ENCODE results near the gene AKIRIN2.
"Not testable (repeated sequence)": the region's sequence is repeated elsewhere in the genome, so short reads cannot be mapped to it uniquely, and the experiment has no call there.

Gene AKIRIN2

GRCh38 chr6:87699576-87699975 is 2.5 kb downstream of the AKIRIN2 start:
- H3K27me3 ChIP-seq (ENCODE audit: control insufficient read depth in 1 of 2, insufficient read depth in 2 of 2, low read length in 2 of 2), result no peaks in the 10 kb centered on the region
- no peaks in the 10 kb centered on the region for H3K36me3 ChIP-seq (ENCODE audit: insufficient read depth, low read length)
- no peak overlapping the region for H3K9ac ChIP-seq (ENCODE audit: low read length)
- H3K4me3 ChIP-seq (ENCODE audit: low read depth in 1 of 2, low read length in 2 of 2), result peak overlapping the region in 1 of 2 donors; percentile 97
- H3K9me3 ChIP-seq (ENCODE audit: low read length), result no peaks in the 10 kb centered on the region
- peaks cover 30% of the 10 kb centered on the region for H3K4me1 ChIP-seq (ENCODE audit: insufficient read depth, low read length)
- no peak overlapping the region for H3K27ac ChIP-seq (ENCODE audit: low read depth, low read length)

GRCh38 chr6:87698547-87699006 is 3.5 kb downstream of the AKIRIN2 start:
- Histone ChIP-seq H3K9me3 (ENCODE audit: low read length) (no peaks in the 10 kb centered on the region), H3K4me1 (ENCODE audit: insufficient read depth, low read length) (peaks cover 30% of the 10 kb centered on the region), H3K4me3 (ENCODE audit: low read depth in 1 of 2, low read length in 2 of 2) (peak overlapping the region in 1 of 2 donors; percentile 97), H3K27me3 (ENCODE audit: control insufficient read depth in 1 of 2, insufficient read depth in 2 of 2, low read length in 2 of 2) (no peaks in the 10 kb centered on the region), H3K9ac (ENCODE audit: low read length) (peak overlapping the region; percentile 7), H3K27ac (ENCODE audit: low read depth, low read length) (no peak overlapping the region), H3K36me3 (ENCODE audit: insufficient read depth, low read length) (no peaks in the 10 kb centered on the region)

GRCh38 chr6:87697581-87698546 is 4.2 kb downstream of the AKIRIN2 start:
- Histone ChIP-seq H3K27ac (ENCODE audit: low read depth, low read length) (no peak overlapping the region), H3K9ac (ENCODE audit: low read length) (peak overlapping the region; percentile 7), H3K27me3 (ENCODE audit: control insufficient read depth in 1 of 2, insufficient read depth in 2 of 2, low read length in 2 of 2) (no peaks in the 10 kb centered on the region), H3K4me3 (ENCODE audit: low read depth in 1 of 2, low read length in 2 of 2) (peak overlapping the region; percentile 8 to 19), H3K4me1 (ENCODE audit: insufficient read depth, low read length) (peaks cover 30% of the 10 kb centered on the region), H3K36me3 (ENCODE audit: insufficient read depth, low read length) (no peaks in the 10 kb centered on the region), H3K9me3 (ENCODE audit: low read length) (no peaks in the 10 kb centered on the region)

GRCh38 chr6:87696817-87697216 is 5.2 kb downstream of the AKIRIN2 start:
- peaks cover 36% of the 10 kb centered on the region for H3K4me1 ChIP-seq (ENCODE audit: insufficient read depth, low read length)
- H3K4me3 ChIP-seq (ENCODE audit: low read depth in 1 of 2, low read length in 2 of 2); H3K9me3 ChIP-seq (ENCODE audit: low read length); H3K27ac ChIP-seq (ENCODE audit: low read depth, low read length); H3K27me3 ChIP-seq (ENCODE audit: control insufficient read depth in 1 of 2, insufficient read depth in 2 of 2, low read length in 2 of 2); H3K9ac ChIP-seq (ENCODE audit: low read length); H3K36me3 ChIP-seq (ENCODE audit: insufficient read depth, low read length): not testable (repeated sequence)

- Histone ChIP-seq H3K36me3 (ENCODE audit: insufficient read depth, low read length) (no peaks in the 10 kb centered on the region), H3K27me3 (ENCODE audit: control insufficient read depth in 1 of 2, insufficient read depth in 2 of 2, low read length in 2 of 2) (no peaks in the 10 kb centered on the region), H3K4me3 (ENCODE audit: low read depth in 1 of 2, low read length in 2 of 2) (no peak overlapping the region), H3K4me1 (ENCODE audit: insufficient read depth, low read length) (peaks cover 32% of the 10 kb centered on the region), H3K27ac (ENCODE audit: low read depth, low read length) (no peak overlapping the region), H3K9me3 (ENCODE audit: low read length) (no peaks in the 10 kb centered on the region), H3K9ac (ENCODE audit: low read length) (no peak overlapping the region)
These were observed 9.9 kb downstream of the AKIRIN2 start for GRCh38 chr6:87692086-87692485.

GRCh38 chr6:87690441-87690840 is 11.6 kb downstream of the AKIRIN2 start:
- H3K27me3 ChIP-seq (ENCODE audit: control insufficient read depth in 1 of 2, insufficient read depth in 2 of 2, low read length in 2 of 2), result no peaks in the 10 kb centered on the region
- H3K36me3 ChIP-seq (ENCODE audit: insufficient read depth, low read length), result no peaks in the 10 kb centered on the region
- H3K9me3 ChIP-seq (ENCODE audit: low read length), result no peaks in the 10 kb centered on the region
- peaks cover 32% of the 10 kb centered on the region for H3K4me1 ChIP-seq (ENCODE audit: insufficient read depth, low read length)
- no peak overlapping the region for H3K9ac ChIP-seq (ENCODE audit: low read length)
- H3K4me3 ChIP-seq (ENCODE audit: low read depth in 1 of 2, low read length in 2 of 2), result no peak overlapping the region
- H3K27ac ChIP-seq (ENCODE audit: low read depth, low read length), result no peak overlapping the region

GRCh38 chr6:87687893-87688292 is 14.1 kb downstream of the AKIRIN2 start:
- H3K4me1 ChIP-seq (ENCODE audit: insufficient read depth, low read length), result peaks cover 25% of the 10 kb centered on the region
- not testable (repeated sequence) for H3K9me3 ChIP-seq (ENCODE audit: low read length); H3K9ac ChIP-seq (ENCODE audit: low read length); H3K36me3 ChIP-seq (ENCODE audit: insufficient read depth, low read length); H3K4me3 ChIP-seq (ENCODE audit: low read depth in 1 of 2, low read length in 2 of 2); H3K27me3 ChIP-seq (ENCODE audit: control insufficient read depth in 1 of 2, insufficient read depth in 2 of 2, low read length in 2 of 2); H3K27ac ChIP-seq (ENCODE audit: low read depth, low read length)

- Histone ChIP-seq H3K4me3 (ENCODE audit: low read depth in 1 of 2, low read length in 2 of 2) (no peak overlapping the region), H3K27ac (ENCODE audit: low read depth, low read length) (no peak overlapping the region), H3K4me1 (ENCODE audit: insufficient read depth, low read length) (peaks cover 25% of the 10 kb centered on the region), H3K9me3 (ENCODE audit: low read length) (no peaks in the 10 kb centered on the region), H3K9ac (ENCODE audit: low read length) (no peak overlapping the region), H3K27me3 (ENCODE audit: control insufficient read depth in 1 of 2, insufficient read depth in 2 of 2, low read length in 2 of 2) (no peaks in the 10 kb centered on the region), H3K36me3 (ENCODE audit: insufficient read depth, low read length) (no peaks in the 10 kb centered on the region)
These were observed 14.7 kb downstream of the AKIRIN2 start for GRCh38 chr6:87687296-87687695.

- H3K9ac ChIP-seq (ENCODE audit: low read length); H3K27ac ChIP-seq (ENCODE audit: low read depth, low read length); H3K27me3 ChIP-seq (ENCODE audit: control insufficient read depth in 1 of 2, insufficient read depth in 2 of 2, low read length in 2 of 2); H3K4me3 ChIP-seq (ENCODE audit: low read depth in 1 of 2, low read length in 2 of 2); H3K9me3 ChIP-seq (ENCODE audit: low read length); H3K36me3 ChIP-seq (ENCODE audit: insufficient read depth, low read length): not testable (repeated sequence)
- peaks cover 24% of the 10 kb centered on the region for H3K4me1 ChIP-seq (ENCODE audit: insufficient read depth, low read length)
These were observed 15.3 kb downstream of the AKIRIN2 start for GRCh38 chr6:87686636-87687205.

- H3K4me1 ChIP-seq (ENCODE audit: insufficient read depth, low read length), result peaks cover 19% of the 10 kb centered on the region
- H3K9me3 ChIP-seq (ENCODE audit: low read length), result no peaks in the 10 kb centered on the region
- no peak overlapping the region for H3K9ac ChIP-seq (ENCODE audit: low read length)
- H3K27me3 ChIP-seq (ENCODE audit: control insufficient read depth in 1 of 2, insufficient read depth in 2 of 2, low read length in 2 of 2), result no peaks in the 10 kb centered on the region
- peaks cover 4% of the 10 kb centered on the region for H3K36me3 ChIP-seq (ENCODE audit: insufficient read depth, low read length)
- H3K4me3 ChIP-seq (ENCODE audit: low read depth in 1 of 2, low read length in 2 of 2), result no peak overlapping the region
- H3K27ac ChIP-seq (ENCODE audit: low read depth, low read length), result no peak overlapping the region
These were observed 17.0 kb downstream of the AKIRIN2 start for GRCh38 chr6:87684895-87685654.

GRCh38 chr6:87683890-87684289 is 18.1 kb downstream of the AKIRIN2 start:
- Histone ChIP-seq H3K27me3 (ENCODE audit: control insufficient read depth in 1 of 2, insufficient read depth in 2 of 2, low read length in 2 of 2) (no peaks in the 10 kb centered on the region), H3K9me3 (ENCODE audit: low read length) (no peaks in the 10 kb centered on the region), H3K36me3 (ENCODE audit: insufficient read depth, low read length) (peaks cover 4% of the 10 kb centered on the region), H3K4me3 (ENCODE audit: low read depth in 1 of 2, low read length in 2 of 2) (no peak overlapping the region), H3K4me1 (ENCODE audit: insufficient read depth, low read length) (peaks cover 13% of the 10 kb centered on the region), H3K9ac (ENCODE audit: low read length) (no peak overlapping the region), H3K27ac (ENCODE audit: low read depth, low read length) (no peak overlapping the region)
